Loucy (cell line): ENCODE data around the gene TNFRSF19.

Source experiments
- EZH2phosphoT487 ChIP-seq: fragments of 200-600 bp; IDR thresholded peaks from 2 replicates; pipeline ENCODE4 v1.6.1; 2018; ENCODE audit warnings: antibody characterized with exemption, mild to moderate bottlenecking, moderate library complexity, borderline replicate concordance
- TF ChIP-seq, protein P1 (sequence below): fragments of 200-600 bp; sonication (generic); conservative IDR thresholded peaks from 2 replicates; pipeline ENCODE4 v1.5.1; 2014; ENCODE audit warnings: mild to moderate bottlenecking, antibody characterized with exemption, low read length

DNA sequence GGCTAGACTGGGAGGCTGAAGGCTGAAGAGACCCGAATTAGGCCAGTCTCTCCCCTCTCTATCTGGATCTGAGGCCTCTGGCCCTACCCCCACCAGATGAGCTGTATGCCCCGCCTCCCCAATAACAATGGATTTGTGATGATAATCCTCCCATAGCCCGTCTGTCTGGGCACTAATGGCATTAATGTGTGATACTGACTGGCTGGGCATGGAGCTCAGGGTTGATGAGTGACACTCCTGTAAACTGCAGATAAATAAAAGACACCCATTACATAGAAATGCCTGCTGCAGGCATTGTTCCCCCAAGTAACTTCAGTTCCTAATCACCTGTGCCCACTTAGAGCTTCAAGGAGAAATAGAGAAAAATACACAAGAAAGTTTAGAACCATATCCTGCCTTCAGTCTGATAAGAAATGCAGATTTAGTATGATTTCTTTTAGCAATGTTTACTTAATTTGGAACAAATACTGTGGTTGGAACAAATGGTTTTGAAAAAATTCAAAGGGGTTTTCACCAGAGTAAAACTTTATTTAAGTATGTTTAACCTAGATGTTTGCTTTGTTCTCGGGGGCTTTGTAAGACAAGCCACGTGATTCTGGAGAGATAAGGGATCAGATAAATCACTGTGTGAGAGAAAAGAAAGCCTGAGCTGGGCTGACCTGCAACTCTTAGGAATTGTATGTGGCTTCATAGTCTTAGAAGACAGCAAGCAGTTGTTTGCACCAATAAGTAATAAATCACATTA is 60.3 kb downstream of the TNFRSF19 start:
- TF ChIP-seq, protein P1, sequence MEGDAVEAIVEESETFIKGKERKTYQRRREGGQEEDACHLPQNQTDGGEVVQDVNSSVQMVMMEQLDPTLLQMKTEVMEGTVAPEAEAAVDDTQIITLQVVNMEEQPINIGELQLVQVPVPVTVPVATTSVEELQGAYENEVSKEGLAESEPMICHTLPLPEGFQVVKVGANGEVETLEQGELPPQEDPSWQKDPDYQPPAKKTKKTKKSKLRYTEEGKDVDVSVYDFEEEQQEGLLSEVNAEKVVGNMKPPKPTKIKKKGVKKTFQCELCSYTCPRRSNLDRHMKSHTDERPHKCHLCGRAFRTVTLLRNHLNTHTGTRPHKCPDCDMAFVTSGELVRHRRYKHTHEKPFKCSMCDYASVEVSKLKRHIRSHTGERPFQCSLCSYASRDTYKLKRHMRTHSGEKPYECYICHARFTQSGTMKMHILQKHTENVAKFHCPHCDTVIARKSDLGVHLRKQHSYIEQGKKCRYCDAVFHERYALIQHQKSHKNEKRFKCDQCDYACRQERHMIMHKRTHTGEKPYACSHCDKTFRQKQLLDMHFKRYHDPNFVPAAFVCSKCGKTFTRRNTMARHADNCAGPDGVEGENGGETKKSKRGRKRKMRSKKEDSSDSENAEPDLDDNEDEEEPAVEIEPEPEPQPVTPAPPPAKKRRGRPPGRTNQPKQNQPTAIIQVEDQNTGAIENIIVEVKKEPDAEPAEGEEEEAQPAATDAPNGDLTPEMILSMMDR, result no peak
- TF ChIP-seq EZH2phosphoT487, result no peak
